SK-N-MC (cell line): Measurements from ENCODE around the gene LCN15.
"Not testable (repeated sequence)": the region's sequence is repeated elsewhere in the genome, so short reads cannot be mapped to it uniquely, and the experiment has no call there.

Experiments used
- DNase-seq: peaks from one replicate; pipeline ENCODE4 v3.0.0-alpha.2; 2011; ENCODE audit warnings: low read depth, low spot score
- H3K27ac ChIP-seq: fragments of 200-600 bp; sonication (generic); 2 replicates; pipeline ENCODE4 v1.5.1; 2016; ENCODE audit warnings: mixed run types
- H3K36me3 ChIP-seq: fragments of 200-600 bp; sonication (generic); 2 replicates; pipeline ENCODE4 v1.6.1; 2017; ENCODE audit warnings: antibody characterized with exemption, low read length, mixed read lengths; ENCODE audit not compliant: insufficient read depth
- H3K4me3 ChIP-seq: fragments of 200-600 bp; sonication (generic); 2 replicates; pipeline ENCODE4 v1.5.1; 2016
- H3K9ac ChIP-seq: fragments of 200-600 bp; sonication (generic); 2 replicates; pipeline ENCODE4 v1.8.0; 2017; ENCODE audit warnings: mixed run types, mixed read lengths; ENCODE audit not compliant: insufficient read length
- H3K9me3 ChIP-seq: fragments of 200-600 bp; sonication (generic); 2 replicates; pipeline ENCODE4 v1.6.1; 2017; ENCODE audit warnings: low read depth, mild to moderate bottlenecking, antibody characterized with exemption, low read length, moderate library complexity, mixed read lengths
- EZH2 ChIP-seq: fragments of 200-600 bp; sonication (generic); IDR thresholded peaks from one replicate; pipeline ENCODE4 v1.6.1; 2017; ENCODE audit warnings: antibody characterized with exemption
- FOXP2 ChIP-seq: optimal IDR thresholded peaks from 2 replicates; pipeline ENCODE3; 2011; ENCODE audit warnings: mild to moderate bottlenecking, moderate library complexity; ENCODE audit not compliant: insufficient read depth; ENCODE audit errors: extremely low read length, control extremely low read depth
- POLR2AphosphoS5 ChIP-seq: IDR thresholded peaks from 2 replicates; pipeline ENCODE4 v1.6.1; 2012; ENCODE audit warnings: mild to moderate bottlenecking, low read depth, low read length, borderline replicate concordance

Gene LCN15

DNA sequence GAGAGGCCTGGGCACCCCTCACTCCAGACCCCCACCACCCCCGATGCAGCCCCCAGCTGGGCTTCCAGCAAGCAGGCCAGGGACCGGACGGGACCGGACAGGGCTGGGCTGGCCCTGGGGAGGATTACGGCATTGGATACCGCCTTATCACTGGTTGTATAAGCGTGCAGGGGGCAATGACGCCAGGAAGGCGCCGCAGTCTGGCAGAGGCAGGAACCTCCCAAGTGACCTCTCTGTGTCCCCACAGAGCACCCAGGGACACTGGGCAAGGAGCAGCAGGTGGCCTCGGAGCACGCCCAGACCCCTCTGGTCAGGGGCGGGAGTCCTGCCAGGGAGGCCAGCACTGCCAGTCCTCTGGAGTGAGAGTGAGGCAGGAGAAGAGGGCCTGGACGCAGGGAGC is 723 bp upstream of the LCN15 start:
- Histone ChIP-seq H3K9ac (no peak overlapping the region), H3K27ac (no peak overlapping the region), H3K4me3 (no peak overlapping the region), H3K9me3 (no peaks in the 10 kb centered on the region), H3K36me3 (no peaks in the 10 kb centered on the region)
- TF ChIP-seq EZH2 (no peak), FOXP2 (no peak), POLR2AphosphoS5 (no peak)
- DNase-seq = no peak

GRCh38 chr9:136763649-136764035 is 676 bp downstream of the LCN15 start:
- no peak overlapping the region for H3K27ac ChIP-seq
- H3K9me3 ChIP-seq = no peaks in the 10 kb centered on the region
- H3K36me3 ChIP-seq = no peaks in the 10 kb centered on the region
- H3K4me3 ChIP-seq = no peak overlapping the region
- DNase-seq = no peak
- TF ChIP-seq FOXP2 (no peak), EZH2 (no peak), POLR2AphosphoS5 (no peak)
- H3K9ac ChIP-seq = no peak overlapping the region

GRCh38 chr9:136762915-136763648 is 1.2 kb downstream of the LCN15 start:
- no peak for DNase-seq
- H3K36me3 ChIP-seq = no peaks in the 10 kb centered on the region
- H3K4me3 ChIP-seq = peak overlapping the region; percentile 74
- peak; percentile 40; the same call in 1 of the 2 replicates for TF ChIP-seq POLR2AphosphoS5
- TF ChIP-seq EZH2 = no peak
- TF ChIP-seq FOXP2 = no peak
- no peaks in the 10 kb centered on the region for H3K9me3 ChIP-seq
- H3K27ac ChIP-seq = no peak overlapping the region
- no peak overlapping the region for H3K9ac ChIP-seq

- Histone ChIP-seq H3K36me3 (no peaks in the 10 kb centered on the region), H3K27ac (no peak overlapping the region), H3K4me3 (no peak overlapping the region), H3K9ac (no peak overlapping the region), H3K9me3 (no peaks in the 10 kb centered on the region)
- no peak for DNase-seq
- TF ChIP-seq FOXP2 (no peak), EZH2 (no peak), POLR2AphosphoS5 (no peak)
Measured at GRCh38 chr9:136762221-136762691, 2.1 kb downstream of the LCN15 start.

- no peak overlapping the region for H3K27ac ChIP-seq
- no peak for DNase-seq
- TF ChIP-seq POLR2AphosphoS5 (no peak), EZH2 (no peak), FOXP2 (no peak)
- no peak overlapping the region for H3K9ac ChIP-seq
- H3K4me3 ChIP-seq = no peak overlapping the region
- no peaks in the 10 kb centered on the region for H3K9me3 ChIP-seq
- H3K36me3 ChIP-seq = no peaks in the 10 kb centered on the region
Measured at GRCh38 chr9:136761545-136761981, 2.8 kb downstream of the LCN15 start.

GRCh38 chr9:136760834-136761544 is 3.3 kb downstream of the LCN15 start:
- DNase-seq, H3K27ac ChIP-seq, H3K9ac ChIP-seq, H3K4me3 ChIP-seq, H3K9me3 ChIP-seq, H3K36me3 ChIP-seq: not testable (repeated sequence)

- Histone ChIP-seq H3K4me3 (no peak overlapping the region), H3K9ac (no peak overlapping the region), H3K36me3 (no peaks in the 10 kb centered on the region), H3K9me3 (no peaks in the 10 kb centered on the region), H3K27ac (no peak overlapping the region)
- TF ChIP-seq POLR2AphosphoS5 (no peak), EZH2 (no peak), FOXP2 (no peak)
- no peak for DNase-seq
Measured at GRCh38 chr9:136760424-136760823, 3.9 kb downstream of the LCN15 start.

- H3K36me3 ChIP-seq = no peaks in the 10 kb centered on the region
- H3K9ac ChIP-seq = no peak overlapping the region
- no peak for TF ChIP-seq FOXP2
- no peak for TF ChIP-seq EZH2
- TF ChIP-seq POLR2AphosphoS5 = no peak
- no peak overlapping the region for H3K4me3 ChIP-seq
- H3K27ac ChIP-seq = no peak overlapping the region
- no peak for DNase-seq
- H3K9me3 ChIP-seq = no peaks in the 10 kb centered on the region
Measured at GRCh38 chr9:136759436-136760325, 4.6 kb downstream of the LCN15 start.
